NCI-H345 treated with DMSO at 0.1 percent for 48 hours (cell line): ENCODE results near the gene S100PBP.
"Not testable (repeated sequence)": the region's sequence is repeated elsewhere in the genome, so short reads cannot be mapped to it uniquely, and the experiment has no call there.

Source experiments
- DNase-seq: peaks from one replicate; lab custom pipeline; 2025; ENCODE audit not compliant: unreplicated experiment; lab: John Stamatoyannopoulos, UW

The S100PBP gene

GRCh38 chr1:32784817-32785216 is 32.6 kb upstream of the S100PBP start:
- no peak for DNase-seq

- no peak for DNase-seq
These were observed 30.6 kb upstream of the S100PBP start for GRCh38 chr1:32786856-32787255.

- DNase-seq: not testable (repeated sequence)
These were observed 28.1 kb upstream of the S100PBP start for GRCh38 chr1:32789356-32789755.

- DNase-seq: no peak
These were observed 25.6 kb upstream of the S100PBP start for GRCh38 chr1:32791881-32792280.

GRCh38 chr1:32795763-32796162 is 21.7 kb upstream of the S100PBP start:
- DNase-seq: not testable (repeated sequence)

- DNase-seq: no peak
These were observed 20.0 kb upstream of the S100PBP start for GRCh38 chr1:32797456-32797855.

GRCh38 chr1:32798191-32798590 is 19.3 kb upstream of the S100PBP start:
- no peak for DNase-seq

GRCh38 chr1:32798679-32799416 is 18.6 kb upstream of the S100PBP start:
- DNase-seq: no peak

- no peak for DNase-seq
These were observed 16.2 kb upstream of the S100PBP start for GRCh38 chr1:32801096-32801715.

- not testable (repeated sequence) for DNase-seq
These were observed 13.0 kb upstream of the S100PBP start for GRCh38 chr1:32804460-32804859.

- no peak for DNase-seq
These were observed 11.2 kb upstream of the S100PBP start for GRCh38 chr1:32806290-32806689.

GRCh38 chr1:32806910-32807523 is 10.4 kb upstream of the S100PBP start:
- DNase-seq: no peak

GRCh38 chr1:32808580-32808979 is 8.9 kb upstream of the S100PBP start:
- DNase-seq: no peak

GRCh38 chr1:32810358-32810757 is 7.1 kb upstream of the S100PBP start:
- DNase-seq: no peak

GRCh38 chr1:32811265-32811664 is 6.2 kb upstream of the S100PBP start:
- DNase-seq: no peak

- DNase-seq: no peak
These were observed 5.5 kb upstream of the S100PBP start for GRCh38 chr1:32811917-32812316.

GRCh38 chr1:32813941-32814739 is 3.3 kb upstream of the S100PBP start:
- DNase-seq: no peak

GRCh38 chr1:32816676-32817158 is 736 bp upstream of the S100PBP start:
- DNase-seq: no peak

- peak; percentile 62 for DNase-seq
These were observed 648 bp downstream of the S100PBP start for GRCh38 chr1:32817815-32818786.
